ENCODE results near the gene PRKCZ.

PRKCZ gene

GRCh38 chr1:2049718-2050431 is at the start of gene PRKCZ:
PRKCZ (plus strand) TSS chr1:2050411; CDS start chr1:2050631, 220 bp downstream.
- no peak for DNase-seq (ENCODE audit: low read depth in 2 of 2)
- peak within 1 kb of the TSS in 1 of 2 donors; percentile 44 for H3K4me3 ChIP-seq (replicated peaks in 1 of 2; ENCODE audit: low read depth in 2 of 2, low read length in 2 of 2)
- TF ChIP-seq CTCF (IDR thresholded peaks at IDR 0.05; ENCODE audit: low read depth, low read length) = no peak

- DNase-seq (ENCODE audit: low read depth in 2 of 2) = no peak
- H3K4me3 ChIP-seq (replicated peaks in 1 of 2; ENCODE audit: low read depth in 2 of 2, low read length in 2 of 2) = no peak overlapping the region
- TF ChIP-seq CTCF (IDR thresholded peaks at IDR 0.05; ENCODE audit: low read depth, low read length) = no peak
These were observed 49.8 kb upstream of the PRKCZ start for GRCh38 chr1:2000432-2000831.

- no peak for TF ChIP-seq CTCF (IDR thresholded peaks at IDR 0.05; ENCODE audit: low read depth, low read length)
- no peak overlapping the region for H3K4me3 ChIP-seq (replicated peaks in 1 of 2; ENCODE audit: low read depth in 2 of 2, low read length in 2 of 2)
- no peak for DNase-seq (ENCODE audit: low read depth in 2 of 2)
These were observed 49.4 kb upstream of the PRKCZ start for GRCh38 chr1:2000850-2001249.

GRCh38 chr1:2001773-2002411 is 48.3 kb upstream of the PRKCZ start:
- TF ChIP-seq CTCF (IDR thresholded peaks at IDR 0.05; ENCODE audit: low read depth, low read length) = no peak
- H3K4me3 ChIP-seq (replicated peaks in 1 of 2; ENCODE audit: low read depth in 2 of 2, low read length in 2 of 2) = no peak overlapping the region
- no peak for DNase-seq (ENCODE audit: low read depth in 2 of 2)

GRCh38 chr1:2003541-2004131 is 46.6 kb upstream of the PRKCZ start, which contains the start of gene CFAP74:
CFAP74 (minus strand) TSS chr1:2003786; CDS start chr1:1990956, 12,830 bp downstream.
- peak; percentile 25 to 72 for DNase-seq (ENCODE audit: low read depth in 2 of 2)
- no peak for TF ChIP-seq CTCF (IDR thresholded peaks at IDR 0.05; ENCODE audit: low read depth, low read length)
- H3K4me3 ChIP-seq (replicated peaks in 1 of 2; ENCODE audit: low read depth in 2 of 2, low read length in 2 of 2) = peak within 1 kb of the TSS; percentile 5 to 14

- TF ChIP-seq CTCF (IDR thresholded peaks at IDR 0.05; ENCODE audit: low read depth, low read length) = no peak
- no peak for DNase-seq (ENCODE audit: low read depth in 2 of 2)
- H3K4me3 ChIP-seq (replicated peaks in 1 of 2; ENCODE audit: low read depth in 2 of 2, low read length in 2 of 2) = no peak overlapping the region
These were observed 45.4 kb upstream of the PRKCZ start for GRCh38 chr1:2004856-2005255.
